Parathyroid adenoma (tissue), 2 donors: Measurements from ENCODE around the gene CC2D1A.
"Not testable (repeated sequence)": the region's sequence is repeated elsewhere in the genome, so short reads cannot be mapped to it uniquely, and the experiment has no call there.

Experiments
- H2AFZ ChIP-seq: fragments of 300-600 bp; sonication (generic); one replicate; pipeline ENCODE4 v1.7.0; 2017; ENCODE audit warnings: antibody characterized with exemption, mild to moderate bottlenecking
- H3K27ac ChIP-seq: fragments of 300-600 bp; sonication (generic); one replicate; pipeline ENCODE4 v1.7.0; 2017
- H3K27me3 ChIP-seq: fragments of 300-600 bp; sonication (generic); one replicate; pipeline ENCODE4 v1.7.0; 2017; ENCODE audit warnings: low read length; ENCODE audit not compliant: control insufficient read depth, insufficient read depth
- H3K36me3 ChIP-seq: fragments of 300-600 bp; sonication (generic); one replicate; pipeline ENCODE4 v1.7.0; 2017; ENCODE audit warnings: low read length; ENCODE audit not compliant: control insufficient read depth, insufficient read depth
- H3K4me1 ChIP-seq: fragments of 300-600 bp; sonication (generic); one replicate; pipeline ENCODE4 v1.7.0; 2017; ENCODE audit warnings: control low read depth
- H3K4me2 ChIP-seq: fragments of 300-600 bp; sonication (generic); one replicate; pipeline ENCODE4 v1.7.0; 2017; ENCODE audit warnings: low read length
- H3K4me3 ChIP-seq: fragments of 300-600 bp; sonication (generic); one replicate; pipeline ENCODE4 v1.7.0; 2017; ENCODE audit warnings: low read depth, low read length
- H3K79me2 ChIP-seq: fragments of 300-600 bp; sonication (generic); one replicate; pipeline ENCODE4 v1.7.0; 2017; ENCODE audit warnings: control low read depth
- H3K9ac ChIP-seq: fragments of 300-600 bp; sonication (generic); one replicate; pipeline ENCODE4 v1.7.0; 2017; ENCODE audit warnings: mild to moderate bottlenecking
- H3K9me3 ChIP-seq: fragments of 300-600 bp; sonication (generic); one replicate; pipeline ENCODE4 v1.7.0; 2017; ENCODE audit warnings: low read length; ENCODE audit not compliant: control insufficient read depth
- TF ChIP-seq, protein P1 (sequence below): fragments of 300-600 bp; sonication (generic); IDR thresholded peaks from one replicate; pipeline ENCODE4 v1.7.0; 2017; ENCODE audit warnings: antibody characterized with exemption, mild to moderate bottlenecking
- donor health status: primary hyperparathyroidism.

The CC2D1A gene

GRCh38 chr19:13918726-13919411 is 12.9 kb downstream of the CC2D1A start:
- Histone ChIP-seq H3K4me3 (no peak overlapping the region), H3K27ac (no peak overlapping the region), H3K4me2 (no peak overlapping the region), H3K36me3 (no peaks in the 10 kb centered on the region), H2AFZ (no peak overlapping the region), H3K9me3 (no peaks in the 10 kb centered on the region), H3K79me2 (no peaks in the 10 kb centered on the region), H3K27me3 (no peaks in the 10 kb centered on the region), H3K4me1 (no peaks in the 10 kb centered on the region), H3K9ac (no peak overlapping the region)
- TF ChIP-seq, protein P1, sequence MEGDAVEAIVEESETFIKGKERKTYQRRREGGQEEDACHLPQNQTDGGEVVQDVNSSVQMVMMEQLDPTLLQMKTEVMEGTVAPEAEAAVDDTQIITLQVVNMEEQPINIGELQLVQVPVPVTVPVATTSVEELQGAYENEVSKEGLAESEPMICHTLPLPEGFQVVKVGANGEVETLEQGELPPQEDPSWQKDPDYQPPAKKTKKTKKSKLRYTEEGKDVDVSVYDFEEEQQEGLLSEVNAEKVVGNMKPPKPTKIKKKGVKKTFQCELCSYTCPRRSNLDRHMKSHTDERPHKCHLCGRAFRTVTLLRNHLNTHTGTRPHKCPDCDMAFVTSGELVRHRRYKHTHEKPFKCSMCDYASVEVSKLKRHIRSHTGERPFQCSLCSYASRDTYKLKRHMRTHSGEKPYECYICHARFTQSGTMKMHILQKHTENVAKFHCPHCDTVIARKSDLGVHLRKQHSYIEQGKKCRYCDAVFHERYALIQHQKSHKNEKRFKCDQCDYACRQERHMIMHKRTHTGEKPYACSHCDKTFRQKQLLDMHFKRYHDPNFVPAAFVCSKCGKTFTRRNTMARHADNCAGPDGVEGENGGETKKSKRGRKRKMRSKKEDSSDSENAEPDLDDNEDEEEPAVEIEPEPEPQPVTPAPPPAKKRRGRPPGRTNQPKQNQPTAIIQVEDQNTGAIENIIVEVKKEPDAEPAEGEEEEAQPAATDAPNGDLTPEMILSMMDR = no peak

- Histone ChIP-seq H3K9me3 (no peaks in the 10 kb centered on the region), H3K4me3 (no peak overlapping the region), H3K4me1 (no peaks in the 10 kb centered on the region), H3K36me3 (no peaks in the 10 kb centered on the region), H3K27me3 (no peaks in the 10 kb centered on the region), H3K4me2 (no peak overlapping the region), H3K9ac (no peak overlapping the region), H2AFZ (no peak overlapping the region), H3K27ac (no peak overlapping the region), H3K79me2 (no peaks in the 10 kb centered on the region)
- TF ChIP-seq, protein P1 = no peak
Measured at GRCh38 chr19:13920524-13920923, 14.5 kb downstream of the CC2D1A start.

DNA sequence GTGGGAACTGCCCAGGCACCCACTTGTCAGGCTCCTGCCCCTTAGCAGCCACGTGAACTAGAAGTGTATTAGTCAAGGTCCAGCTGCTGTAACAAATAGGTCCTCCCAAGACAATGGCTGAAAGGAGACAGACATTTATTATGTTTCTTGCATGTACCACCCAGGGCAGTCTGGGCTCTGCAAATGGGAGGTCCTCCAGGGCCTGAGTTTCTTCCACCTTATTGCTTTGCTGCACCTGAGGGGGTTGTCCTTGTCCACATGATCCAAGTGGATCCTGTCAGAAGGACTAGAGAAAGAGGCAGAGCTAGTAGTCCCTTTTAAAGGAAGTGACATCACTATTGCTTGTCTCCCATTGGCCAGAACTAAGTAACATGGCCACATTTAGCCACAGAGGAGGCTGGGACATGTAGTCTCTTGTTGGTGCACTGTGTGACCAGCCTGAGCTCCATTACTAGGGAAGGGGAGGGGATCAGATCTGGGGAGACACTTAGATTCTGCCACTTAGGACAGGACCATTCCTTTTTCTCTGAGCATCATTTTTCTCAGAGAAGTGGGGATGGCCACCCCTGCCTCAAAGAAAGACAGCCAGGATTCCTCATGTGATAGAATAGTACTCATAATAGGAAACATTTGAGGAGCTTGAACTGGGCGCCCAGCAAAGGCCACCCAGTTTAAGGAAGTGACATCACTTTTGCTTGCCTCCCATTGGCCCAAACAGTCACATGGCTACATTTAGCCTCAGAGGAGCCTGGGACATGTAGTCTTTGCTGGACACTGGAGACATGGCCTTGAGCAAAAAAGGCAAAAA is 15.1 kb downstream of the CC2D1A start:
- TF ChIP-seq, protein P1 = no peak
- H3K36me3 ChIP-seq = no peaks in the 10 kb centered on the region

GRCh38 chr19:13922118-13922517 is 16.1 kb downstream of the CC2D1A start:
- H2AFZ ChIP-seq, H3K9me3 ChIP-seq, H3K4me3 ChIP-seq, H3K9ac ChIP-seq, H3K36me3 ChIP-seq, H3K4me1 ChIP-seq, H3K27ac ChIP-seq, H3K79me2 ChIP-seq, H3K27me3 ChIP-seq, H3K4me2 ChIP-seq: not testable (repeated sequence)

More for the DNA sequence above, 15.1 kb downstream of the CC2D1A start:
- Histone ChIP-seq H3K4me2 (no peak overlapping the region), H3K9ac (no peak overlapping the region), H2AFZ (no peak overlapping the region), H3K27me3 (no peaks in the 10 kb centered on the region), H3K4me3 (no peak overlapping the region), H3K79me2 (no peaks in the 10 kb centered on the region), H3K9me3 (no peaks in the 10 kb centered on the region), H3K27ac (no peak overlapping the region), H3K4me1 (no peaks in the 10 kb centered on the region)

DNA sequence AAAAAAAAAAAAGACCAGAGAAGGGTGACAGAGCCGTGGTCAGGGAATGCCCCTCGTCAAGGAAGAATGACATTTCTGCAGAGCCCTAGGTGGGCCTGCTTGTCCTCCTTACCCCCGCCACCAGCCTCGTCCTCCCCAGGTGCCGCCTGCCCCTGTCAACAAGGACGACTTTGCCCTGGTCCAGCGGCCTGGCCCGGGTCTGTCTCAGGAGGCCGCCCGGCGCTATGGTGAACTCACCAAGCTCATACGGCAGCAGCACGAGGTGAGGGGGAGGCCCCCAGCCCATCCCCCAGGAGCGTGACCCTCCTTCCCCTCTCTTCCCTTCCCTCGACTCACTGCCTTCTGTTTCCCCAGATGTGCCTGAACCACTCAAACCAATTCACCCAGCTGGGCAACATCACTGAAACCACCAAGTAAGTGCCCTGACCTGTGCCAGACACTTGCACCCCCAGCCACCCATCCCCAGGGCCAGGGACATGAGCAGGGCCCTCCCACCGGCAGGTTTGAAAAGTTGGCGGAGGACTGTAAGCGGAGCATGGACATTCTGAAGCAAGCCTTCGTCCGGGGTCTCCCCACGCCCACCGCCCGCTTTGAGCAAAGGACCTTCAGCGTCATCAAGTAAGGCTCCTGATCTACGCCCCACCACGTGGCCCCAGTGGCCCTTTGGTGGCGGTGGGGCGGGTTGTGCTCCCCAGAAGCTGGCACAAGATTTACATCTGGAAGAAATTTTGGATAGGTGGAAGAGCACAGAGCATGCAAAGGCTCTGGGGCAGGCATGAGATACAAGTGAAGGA is 17.4 kb downstream of the CC2D1A start:
- no peaks in the 10 kb centered on the region for H3K27me3 ChIP-seq

More for the DNA sequence above, 17.4 kb downstream of the CC2D1A start:
- Histone ChIP-seq H3K9me3 (no peaks in the 10 kb centered on the region), H3K4me2 (no peak overlapping the region), H3K27ac (no peak overlapping the region), H3K4me1 (no peaks in the 10 kb centered on the region), H3K4me3 (no peak overlapping the region), H3K79me2 (no peaks in the 10 kb centered on the region), H2AFZ (no peak overlapping the region), H3K36me3 (no peaks in the 10 kb centered on the region), H3K9ac (no peak overlapping the region)
- TF ChIP-seq, protein P1 = no peak
